Subcutaneous adipose tissue (tissue), 4 donors: Measurements from ENCODE around the gene IGLON5. TPM values are rescaled to one million over a fixed set of nuclear protein-coding genes. Genes with fewer than 3 reads are reported as not detected.

Source experiments
- CTCF ChIP-seq: fragments of 450-650 bp; IDR thresholded peaks from one replicate; pipeline ENCODE4 v1.5.1; 2016; ENCODE audit warnings: low read depth, mild to moderate bottlenecking, control low read depth, antibody characterized with exemption, moderate library complexity
- total RNA-seq, 4 donors: library from RNA; depleted of rRNA; stranded (reverse); fragments of >200 nt; gene quantifications; one replicate each; pipeline ENCODE4 v1.1.0, GENCODE V29; 2016

Gene IGLON5
- total RNA-seq, result under 1 TPM in 3 of 4 donors, not detected in 1; 0.17 to 0.82 (median 0.22) TPM

GRCh38 chr19:51311351-51312257 lies at the start of gene IGLON5:
IGLON5 (plus strand) TSS chr19:51311644; CDS start chr19:51311848, 204 bp downstream.
- TF ChIP-seq CTCF, result no peak

DNA sequence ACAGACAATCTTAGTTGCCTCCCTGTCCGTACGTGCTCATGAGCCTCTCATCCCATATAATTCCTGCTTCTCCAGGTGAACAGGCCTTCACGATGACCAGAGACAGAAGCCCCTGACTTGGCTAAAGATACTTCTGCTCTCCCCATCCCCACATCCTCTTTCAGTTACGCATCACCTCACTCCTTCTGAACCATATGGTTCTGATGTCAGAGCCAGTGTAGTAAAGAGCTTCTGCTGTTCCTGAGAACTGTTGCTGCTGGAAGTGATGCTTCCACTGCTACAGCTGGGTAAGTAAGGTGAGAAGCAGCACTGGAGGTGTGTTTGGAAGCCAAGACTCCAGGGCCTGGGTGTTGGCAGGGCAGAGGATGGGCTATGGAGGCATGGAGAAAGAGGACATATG lies 47.6 kb upstream of the IGLON5 start:
- no peak for TF ChIP-seq CTCF

- TF ChIP-seq CTCF, result no peak
These were observed 40.4 kb upstream of the IGLON5 start for GRCh38 chr19:51271067-51271466.

DNA sequence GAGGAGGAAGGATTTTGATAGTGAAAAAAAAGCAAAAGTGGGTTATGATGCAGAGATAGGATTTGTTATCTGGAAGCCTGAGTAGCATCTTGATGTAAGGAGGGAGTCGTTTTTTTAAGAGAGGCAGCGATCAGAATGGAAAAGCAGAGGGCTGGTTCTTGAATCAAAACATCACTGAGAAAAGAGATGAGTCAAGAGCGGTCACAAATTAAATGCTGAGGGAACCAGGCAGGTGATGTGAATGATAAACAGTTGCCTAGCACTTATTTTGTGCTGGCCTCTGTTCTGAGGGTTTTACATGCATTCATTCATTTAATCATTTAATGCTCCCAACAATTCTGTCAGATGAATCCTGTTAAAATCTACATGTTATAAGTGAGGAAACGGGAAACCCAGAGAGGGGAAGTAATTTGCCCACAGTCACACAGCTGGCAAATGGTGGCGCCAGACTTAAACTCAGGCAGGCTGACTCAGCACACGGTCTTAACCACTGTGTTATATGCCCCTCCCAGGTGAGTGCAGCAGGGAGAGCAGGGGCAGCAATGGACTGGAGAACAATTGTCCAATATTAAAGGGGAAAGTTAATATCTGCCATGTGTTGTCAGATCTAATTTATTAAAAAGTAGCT lies 39.1 kb upstream of the IGLON5 start:
- no peak for TF ChIP-seq CTCF

- TF ChIP-seq CTCF, result no peak
These were observed 37.2 kb upstream of the IGLON5 start for GRCh38 chr19:51274049-51274770.

GRCh38 chr19:51277112-51277511 lies 34.3 kb upstream of the IGLON5 start:
- no peak for TF ChIP-seq CTCF

DNA sequence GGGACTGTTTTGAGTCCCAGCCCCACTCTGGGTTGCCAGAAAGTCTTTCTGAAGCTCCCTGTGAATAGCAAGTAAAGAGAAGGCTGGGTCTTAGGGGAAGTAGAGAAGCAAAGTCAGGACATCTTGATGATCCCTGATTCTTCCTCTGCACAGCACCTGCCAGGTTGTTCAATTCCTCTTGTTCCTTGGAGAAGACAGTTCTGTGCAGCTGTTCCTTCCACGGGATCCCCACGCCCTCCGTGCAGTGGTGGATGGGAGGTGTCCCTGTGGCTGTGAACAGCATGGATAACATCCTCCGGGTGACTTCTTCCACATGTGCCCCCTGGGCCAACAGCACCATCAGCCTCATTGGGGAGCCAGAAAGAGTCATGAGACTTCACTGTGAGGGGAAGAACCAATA lies 29.1 kb upstream of the IGLON5 start:
- no peak for TF ChIP-seq CTCF
